SK-N-SH (cell line): ENCODE measurements around the gene GALP. TPM values are rescaled to one million over a fixed set of nuclear protein-coding genes. Genes with fewer than 3 reads are reported as not detected.

Experiments used
- CTCF ChIA-PET: fragments of 300-600, 350-600 bp; formaldehyde crosslinking; extraction: SDS; loops from one replicate; lab custom pipeline; 2021; lab: Yijun Ruan, JAX
- POLR2A ChIA-PET: fragments of 350-600 bp; sonication (Branson Sonifier 250); formaldehyde crosslinking; extraction: SDS; loops from one replicate; lab custom pipeline; 2020; ENCODE audit warnings: antibody characterized with exemption, inconsistent platforms; lab: Yijun Ruan, JAX
- DNase-seq: peaks from one replicate; pipeline ENCODE4 v3.0.0; 2012
- H2AFZ ChIP-seq: fragments of 200-600 bp; sonication (generic); 2 replicates; pipeline ENCODE4 v1.8.1; 2016; ENCODE audit warnings: antibody characterized with exemption, mild to moderate bottlenecking, low read depth
- H3F3A ChIP-seq: fragments of 200-600 bp; sonication (generic); replicated peaks from 2 replicates; pipeline ENCODE3; 2016; ENCODE audit warnings: antibody characterized with exemption, mild to moderate bottlenecking; ENCODE audit not compliant: insufficient read depth
- H3K27ac ChIP-seq, 2 experiments: fragments of 200-500 bp in 1 of 2; fragments of 200-600 bp in 1 of 2; sonication (Bioruptor generic) in 1 of 2; sonication (generic), shearing (Covaris generic) in 1 of 2; 2 replicates each; pipeline versions ENCODE4 v1.5.1 to v1.6.1; 2014 to 2016; ENCODE audit warnings: low read depth in 2 of 2, inconsistent platforms in 1 of 2, low read length in 1 of 2, mild to moderate bottlenecking in 1 of 2, mixed read lengths in 1 of 2
- H3K27me3 ChIP-seq: fragments of 200-600 bp; sonication (generic), shearing (Covaris generic); 2 replicates; pipeline ENCODE4 v1.6.1; 2016; ENCODE audit warnings: mixed run types; ENCODE audit not compliant: insufficient read depth
- H3K36me3 ChIP-seq, 2 experiments: fragments of 200-500 bp in 1 of 2; fragments of 200-600 bp in 1 of 2; sonication (Bioruptor generic) in 1 of 2; sonication (generic) in 1 of 2; replicated peaks in 1 of 2; 2 replicates each; pipeline versions ENCODE3 to v1.5.1; 2014 to 2016; ENCODE audit warnings: low read length in 1 of 2, mild to moderate bottlenecking in 1 of 2; ENCODE audit not compliant: insufficient read depth in 2 of 2, control insufficient read depth in 1 of 2
- H3K4me1 ChIP-seq, 2 experiments: fragments of 200-500 bp in 1 of 2; fragments of 200-600 bp in 1 of 2; sonication (Bioruptor generic) in 1 of 2; sonication (generic), shearing (Covaris generic) in 1 of 2; 2 replicates each; pipeline versions ENCODE4 v1.5.1 to v1.6.1; 2014 to 2016; ENCODE audit warnings: low read depth in 1 of 2, low read length in 1 of 2, mixed run types in 1 of 2; ENCODE audit not compliant: insufficient read depth in 2 of 2, control insufficient read depth in 1 of 2
- H3K4me2 ChIP-seq: fragments of 200-600 bp; sonication (generic), shearing (Covaris generic); 2 replicates; pipeline ENCODE4 v1.6.1; 2017; ENCODE audit warnings: mixed run types
- H3K4me3 ChIP-seq, 2 experiments: fragments of 200-500 bp in 1 of 2; fragments of 200-600 bp in 1 of 2; sonication (Bioruptor generic) in 1 of 2; sonication (generic), shearing (Covaris generic) in 1 of 2; 2 replicates each; pipeline versions ENCODE4 v1.5.1 to v1.8.1; 2014 to 2016; ENCODE audit warnings: low read depth in 2 of 2, inconsistent platforms in 1 of 2, low read length in 1 of 2, mild to moderate bottlenecking in 1 of 2, mixed read lengths in 1 of 2, moderate library complexity in 1 of 2
- H3K79me2 ChIP-seq: fragments of 200-600 bp; sonication (generic); 2 replicates; pipeline ENCODE4 v1.8.1; 2017; ENCODE audit warnings: mild to moderate bottlenecking; ENCODE audit not compliant: insufficient read depth
- H3K9ac ChIP-seq: fragments of 200-600 bp; sonication (generic); 2 replicates; pipeline ENCODE4 v1.6.1; 2017; ENCODE audit warnings: mixed run types
- H3K9me2 ChIP-seq: fragments of 200-600 bp; sonication (generic); 2 replicates; pipeline ENCODE4 v1.6.1; 2017; ENCODE audit warnings: mixed run types
- H3K9me3 ChIP-seq: fragments of 200-600 bp; sonication (generic); 2 replicates; pipeline ENCODE4 v1.6.1; 2017; ENCODE audit warnings: mixed run types, mild to moderate bottlenecking, moderate library complexity
- H4K20me1 ChIP-seq: fragments of 200-600 bp; sonication (generic); 2 replicates; pipeline ENCODE4 v1.6.1; 2017; ENCODE audit warnings: mild to moderate bottlenecking, mixed run types; ENCODE audit not compliant: insufficient read depth
- CHD2 ChIP-seq: fragments of 150-350 bp; IDR thresholded peaks from 2 replicates; pipeline ENCODE4 v1.6.1; 2018; ENCODE audit warnings: low read length; ENCODE audit not compliant: partially characterized antibody
- FOXJ3 ChIP-seq: sonication (generic); formaldehyde crosslinking; IDR thresholded peaks from 2 replicates; pipeline ENCODE4 v1.5.1; 2020; ENCODE audit warnings: mild to moderate bottlenecking, missing genetic modification reagents
- FOXM1 ChIP-seq: IDR thresholded peaks from 2 replicates; pipeline ENCODE4 v1.4.0; 2012; ENCODE audit warnings: low read depth, mild to moderate bottlenecking
- GABPA ChIP-seq: IDR thresholded peaks from 2 replicates; pipeline ENCODE4 v1.4.0; 2012; ENCODE audit warnings: low read depth, mild to moderate bottlenecking
- GATA2 ChIP-seq: sonication (generic); formaldehyde crosslinking; IDR thresholded peaks from 2 replicates; pipeline ENCODE4 v1.5.0; 2020; ENCODE audit warnings: mild to moderate bottlenecking, missing genetic modification reagents
- IRF3 ChIP-seq: fragments of 150-350 bp; IDR thresholded peaks from 2 replicates; pipeline ENCODE4 v1.6.1; 2016; ENCODE audit warnings: mild to moderate bottlenecking, low read depth, low read length
- JUND ChIP-seq: IDR thresholded peaks from 2 replicates; pipeline ENCODE4 v1.4.0; 2012
- MEF2A ChIP-seq: IDR thresholded peaks from 2 replicates; pipeline ENCODE4 v1.4.0; 2012; ENCODE audit warnings: low read depth, borderline replicate concordance
- POLR2AphosphoS5 ChIP-seq: IDR thresholded peaks from 2 replicates; pipeline ENCODE4 v1.6.1; 2012; ENCODE audit warnings: low read depth, low read length
- RAD21 ChIP-seq: IDR thresholded peaks from 2 replicates; pipeline ENCODE4 v1.6.1; 2012; ENCODE audit warnings: mild to moderate bottlenecking, low read length
- REST ChIP-seq: IDR thresholded peaks from 2 replicates; pipeline ENCODE4 v1.6.1; 2012; ENCODE audit warnings: mild to moderate bottlenecking, low read depth, low read length, moderate library complexity
- RFX5 ChIP-seq: IDR thresholded peaks from 2 replicates; pipeline ENCODE4 v1.6.1; 2012; ENCODE audit warnings: mild to moderate bottlenecking, improper control_type of control experiment, low read length
- SMC3 ChIP-seq: IDR thresholded peaks from 2 replicates; pipeline ENCODE4 v1.6.1; 2012; ENCODE audit warnings: low read depth, low read length, improper control_type of control experiment
- TCF12 ChIP-seq: IDR thresholded peaks from 2 replicates; pipeline ENCODE4 v1.4.0; 2012
- TEAD4 ChIP-seq: IDR thresholded peaks from 2 replicates; pipeline ENCODE4 v1.4.0; 2012; ENCODE audit warnings: mild to moderate bottlenecking, borderline replicate concordance; ENCODE audit not compliant: insufficient read depth
- YY1 ChIP-seq: IDR thresholded peaks from 2 replicates; pipeline ENCODE4 v1.4.0; 2012; ENCODE audit warnings: low read depth, mild to moderate bottlenecking
- WGBS: methylation state at CpG from one replicate; pipeline ENCODE4 v1.1.6; 2017; ENCODE audit warnings: low lambda C conversion rate; 5-methylcytosine and 5-hydroxymethylcytosine counted together
- polyA plus RNA-seq, 3 experiments: library from polyadenylated mRNA; depleted of rRNA; stranded (reverse); fragments of >200 nt; gene quantifications; 2 replicates each; pipeline ENCODE4 v1.2.3, GENCODE V29; 2012
- TF ChIP-seq, protein P1 (sequence below): IDR thresholded peaks from 2 replicates; pipeline ENCODE4 v1.4.0; 2012; ENCODE audit warnings: low read depth
- TF ChIP-seq, protein P2 (sequence below): fragments of 150-350 bp; IDR thresholded peaks from 2 replicates; pipeline ENCODE4 v1.6.1; 2017; ENCODE audit warnings: antibody characterized with exemption, low read length, low read depth, borderline replicate concordance

GALP gene
- polyA plus RNA-seq, 1 of the 3 experiments (the other 2 are of a cell fraction) = not detected

GRCh38 chr19:56144831-56145230 is 31.0 kb upstream of the GALP start:
- Histone ChIP-seq H3F3A (no peaks in the 10 kb centered on the region), H4K20me1 (0 out of 2 replicates have a peak, but pooled peaks cover 4% of the 10 kb centered on the region), H3K4me1 (peaks cover 5 to 19% of the 10 kb centered on the region in 2 experiments; a peak in 3 of 4 replicates), H2AFZ (no peak overlapping the region), H3K9me2 (no peaks in the 10 kb centered on the region), H3K9ac (no peak overlapping the region), H3K9me3 (no peaks in the 10 kb centered on the region), H3K79me2 (peaks cover 40% of the 10 kb centered on the region), H3K27ac (no peak overlapping the region), H3K4me3 (no peak overlapping the region), H3K27me3 (no peaks in the 10 kb centered on the region), H3K4me2 (no peak overlapping the region), H3K36me3 (peaks cover 3 to 17% of the 10 kb centered on the region in 2 experiments)
- POLR2A ChIA-PET = no interaction called here
- WGBS = 88% methylated on average over 10 of the region's 12 CpGs
- no peak for DNase-seq
- CTCF ChIA-PET = interaction anchor here (1.0 to 1.9 kb wide), 3 partner anchors 9 to 108 kb away, joined by 3 to 8 read pairs (median 5); no protein-coding TSS in a partner anchor
- TF ChIP-seq MEF2A = no peak
- TF ChIP-seq GABPA = no peak
- no peak for TF ChIP-seq TCF12
- no peak for TF ChIP-seq FOXJ3 (CRISPR knock-in tag)
- TF ChIP-seq JUND = no peak
- TF ChIP-seq TEAD4 = no peak
- no peak for TF ChIP-seq POLR2AphosphoS5
- TF ChIP-seq YY1 = no peak
- no peak for TF ChIP-seq CHD2
- TF ChIP-seq RFX5 = no peak
- TF ChIP-seq, protein P1, sequence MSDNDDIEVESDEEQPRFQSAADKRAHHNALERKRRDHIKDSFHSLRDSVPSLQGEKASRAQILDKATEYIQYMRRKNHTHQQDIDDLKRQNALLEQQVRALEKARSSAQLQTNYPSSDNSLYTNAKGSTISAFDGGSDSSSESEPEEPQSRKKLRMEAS = no peak

- H3K9ac ChIP-seq = no peak overlapping the region
- H3K27me3 ChIP-seq = no peaks in the 10 kb centered on the region
- WGBS = 89% methylated on average over 9 of the region's 10 CpGs
- peaks cover 45% of the 10 kb centered on the region for H3K79me2 ChIP-seq
- H2AFZ ChIP-seq = no peak overlapping the region
- no peaks in the 10 kb centered on the region for H3F3A ChIP-seq
- ChIA-PET POLR2A (interaction anchor here (0.6 kb wide), 1 partner anchor 107 kb away, joined by 4 read pairs; no protein-coding TSS in a partner anchor), CTCF (interaction anchor here (0.7 to 1.9 kb wide), 5 partner anchors 9 to 108 kb away, joined by 3 to 8 read pairs (median 3); no protein-coding TSS in a partner anchor)
- H3K4me2 ChIP-seq = no peak overlapping the region
- H3K4me1 ChIP-seq = peaks cover 0 to 14% of the 10 kb centered on the region in 2 experiments; a peak in 1 of 4 replicates
- 0 out of 2 replicates have a peak, but pooled peaks cover 5% of the 10 kb centered on the region for H4K20me1 ChIP-seq
- peaks cover 3 to 23% of the 10 kb centered on the region in 2 experiments for H3K36me3 ChIP-seq
- no peaks in the 10 kb centered on the region for H3K9me3 ChIP-seq
- TF ChIP-seq POLR2AphosphoS5 (no peak), SMC3 (no peak), RAD21 (no peak), GATA2 (CRISPR knock-in tag) (no peak), FOXM1 (no peak), REST (no peak), TEAD4 (no peak), FOXJ3 (CRISPR knock-in tag) (no peak), IRF3 (no peak)
- TF ChIP-seq, protein P1 = no peak
- TF ChIP-seq, protein P2, sequence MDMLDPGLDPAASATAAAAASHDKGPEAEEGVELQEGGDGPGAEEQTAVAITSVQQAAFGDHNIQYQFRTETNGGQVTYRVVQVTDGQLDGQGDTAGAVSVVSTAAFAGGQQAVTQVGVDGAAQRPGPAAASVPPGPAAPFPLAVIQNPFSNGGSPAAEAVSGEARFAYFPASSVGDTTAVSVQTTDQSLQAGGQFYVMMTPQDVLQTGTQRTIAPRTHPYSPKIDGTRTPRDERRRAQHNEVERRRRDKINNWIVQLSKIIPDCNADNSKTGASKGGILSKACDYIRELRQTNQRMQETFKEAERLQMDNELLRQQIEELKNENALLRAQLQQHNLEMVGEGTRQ = no peak
- H3K27ac ChIP-seq = no peak overlapping the region
- H3K9me2 ChIP-seq = no peaks in the 10 kb centered on the region
- DNase-seq = no peak
- H3K4me3 ChIP-seq = no peak overlapping the region
These were observed 30.1 kb upstream of the GALP start for GRCh38 chr19:56145698-56146097.
